ENCODE data around the gene CHSY1.

- no peak for TF ChIP-seq EZH2 (IDR thresholded peaks at IDR 0.05; ENCODE audit: borderline replicate concordance, low read depth, low read length, poor library complexity, severe bottlenecking)
- no peak for TF ChIP-seq CTCF (conservative IDR thresholded peaks at IDR 0.05; ENCODE audit: low read depth, low read length)
Observed at GRCh38 chr15:101191242-101191641, 60.6 kb downstream of the CHSY1 start.
